Neural cell (in vitro differentiated cells): Measurements from ENCODE around the gene KAT14. TPM values are rescaled to one million over a fixed set of nuclear protein-coding genes. Genes with fewer than 3 reads are reported as not detected.

Source experiments
- H2AFZ ChIP-seq: fragments of 200-600, 300-800 bp; sonication (generic), shearing (Covaris generic); 2 replicates; pipeline ENCODE4 v1.6.0; 2014; ENCODE audit warnings: low read depth, mild to moderate bottlenecking, antibody characterized with exemption, low read length, moderate library complexity
- H3F3A ChIP-seq: fragments of 200-600 bp; shearing (Covaris generic); 2 replicates; pipeline ENCODE4 v1.6.1; 2016; ENCODE audit warnings: mild to moderate bottlenecking, moderate library complexity, mixed read lengths, antibody characterized with exemption, low read length; ENCODE audit not compliant: insufficient read depth, poor library complexity, severe bottlenecking
- H3K27ac ChIP-seq: fragments of 200-600, 300-800 bp; sonication (generic), shearing (Covaris generic); 2 replicates; pipeline ENCODE4 v1.5.1; 2014; ENCODE audit warnings: mild to moderate bottlenecking, low read length, moderate library complexity
- H3K27me3 ChIP-seq: fragments of 300-800, 200-600 bp; sonication (generic), shearing (Covaris generic); 2 replicates; pipeline ENCODE4 v1.6.0; 2014; ENCODE audit warnings: mild to moderate bottlenecking, low read depth, low read length, moderate library complexity; ENCODE audit not compliant: insufficient read depth
- H3K36me3 ChIP-seq: fragments of 300-800, 200-600 bp; sonication (generic), shearing (Covaris generic); 2 replicates; pipeline ENCODE4 v1.5.1; 2014; ENCODE audit warnings: mild to moderate bottlenecking, antibody characterized with exemption, low read length, moderate library complexity; ENCODE audit not compliant: insufficient read depth
- H3K4me2 ChIP-seq: fragments of 300-800, 200-600 bp; sonication (generic), shearing (Covaris generic); 2 replicates; pipeline ENCODE4 v1.6.0; 2014; ENCODE audit warnings: mild to moderate bottlenecking, low read length
- H3K4me3 ChIP-seq: fragments of 300-800, 200-600 bp; sonication (generic), shearing (Covaris generic); 2 replicates; pipeline ENCODE4 v1.5.1; 2014; ENCODE audit warnings: mild to moderate bottlenecking, low read length, moderate library complexity
- H3K79me2 ChIP-seq: fragments of 200-600 bp; shearing (Covaris generic); replicated peaks from 2 replicates; pipeline ENCODE4 v1.6.0; 2014; ENCODE audit warnings: mild to moderate bottlenecking, low read length, moderate library complexity; ENCODE audit not compliant: insufficient read depth
- H3K9ac ChIP-seq: fragments of 300-800, 200-600 bp; sonication (generic), shearing (Covaris generic); 2 replicates; pipeline ENCODE4 v1.6.1; 2016; ENCODE audit warnings: mild to moderate bottlenecking, low read length, mixed read lengths
- H3K9me2 ChIP-seq: fragments of 200-600 bp; shearing (Covaris generic); 2 replicates; pipeline ENCODE4 v1.6.1; 2016; ENCODE audit warnings: mild to moderate bottlenecking, low read length, mixed read lengths; ENCODE audit not compliant: insufficient read depth
- H3K9me3 ChIP-seq: fragments of 200-600, 300-800 bp; sonication (generic), shearing (Covaris generic); 2 replicates; pipeline ENCODE4 v1.6.1; 2016; ENCODE audit warnings: mild to moderate bottlenecking, mixed run types, low read length, moderate library complexity, mixed read lengths
- H4K20me1 ChIP-seq: fragments of 200-600 bp; shearing (Covaris generic); 2 replicates; pipeline ENCODE4 v1.6.1; 2016; ENCODE audit warnings: mild to moderate bottlenecking, mixed run types; ENCODE audit not compliant: insufficient read depth
- EP300 ChIP-seq: fragments of 450-650 bp; conservative IDR thresholded peaks from 2 replicates; pipeline ENCODE4 v1.6.1; 2014; ENCODE audit warnings: antibody characterized with exemption, mild to moderate bottlenecking, moderate library complexity; ENCODE audit not compliant: poor library complexity, severe bottlenecking
- EZH2 ChIP-seq: fragments of 200-600, 300-800 bp; shearing (Covaris generic), sonication (generic); IDR thresholded peaks from 2 replicates; pipeline ENCODE4 v1.6.1; 2014; ENCODE audit warnings: antibody characterized with exemption, low read length, borderline replicate concordance, mild to moderate bottlenecking; ENCODE audit not compliant: insufficient read depth, poor library complexity, severe bottlenecking
- MXI1 ChIP-seq: fragments of 450-650 bp; conservative IDR thresholded peaks from 2 replicates; pipeline ENCODE4 v1.6.1; 2014; ENCODE audit warnings: antibody characterized with exemption, mild to moderate bottlenecking; ENCODE audit not compliant: poor library complexity, severe bottlenecking
- POLR2AphosphoS5 ChIP-seq: IDR thresholded peaks from 2 replicates; pipeline ENCODE4 v1.6.1; 2012
- RAD21 ChIP-seq: fragments of 450-650 bp; conservative IDR thresholded peaks from 2 replicates; pipeline ENCODE4 v1.6.1; 2014; ENCODE audit warnings: antibody characterized with exemption, mild to moderate bottlenecking, moderate library complexity
- SMC3 ChIP-seq: fragments of 450-650 bp; conservative IDR thresholded peaks from 2 replicates; pipeline ENCODE4 v1.6.1; 2014; ENCODE audit warnings: antibody characterized with exemption, mild to moderate bottlenecking, moderate library complexity; ENCODE audit not compliant: poor library complexity
- TAF1 ChIP-seq: IDR thresholded peaks from 2 replicates; pipeline ENCODE4 v1.6.1; 2012; ENCODE audit warnings: low read depth
- polyA plus RNA-seq: library from polyadenylated mRNA; depleted of rRNA; stranded (reverse); fragments of >200 nt; gene quantifications from 2 replicates; pipeline ENCODE4 v1.2.3, GENCODE V29; 2014
- TF ChIP-seq, protein P1 (sequence below): fragments of 450-650 bp; IDR thresholded peaks from 2 replicates; pipeline ENCODE4 v1.5.1; 2014; ENCODE audit warnings: antibody characterized with exemption, mild to moderate bottlenecking, moderate library complexity; ENCODE audit not compliant: poor library complexity, severe bottlenecking
- TF ChIP-seq, protein P2 (sequence below): IDR thresholded peaks from 2 replicates; pipeline ENCODE4 v1.6.1; 2012; ENCODE audit warnings: borderline replicate concordance

The KAT14 gene
- polyA plus RNA-seq, 1 donor from 2014 or later: 19.3 TPM

DNA sequence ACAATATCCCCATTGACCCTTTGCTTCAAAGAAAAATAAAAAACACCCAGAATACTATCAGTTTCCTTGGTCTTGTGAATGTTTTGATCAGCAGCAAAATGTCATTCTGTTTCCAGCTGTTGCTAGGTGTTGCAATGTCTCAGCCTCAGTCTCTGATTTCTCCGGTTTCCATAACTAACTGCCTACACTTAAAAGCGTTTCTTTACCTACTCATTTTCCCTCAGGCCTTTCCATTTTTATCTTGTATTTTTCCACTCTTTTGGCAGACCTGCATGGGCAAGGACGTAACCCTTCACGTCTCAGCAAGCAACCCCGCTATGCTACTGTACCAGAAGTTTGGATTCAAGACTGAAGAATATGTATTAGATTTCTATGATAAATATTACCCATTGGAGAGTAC lies 49.4 kb downstream of the KAT14 start:
- Histone ChIP-seq H3K79me2 (no peaks in the 10 kb centered on the region), H2AFZ (no peak overlapping the region), H4K20me1 (no peaks in the 10 kb centered on the region), H3K27ac (no peak overlapping the region), H3K4me2 (no peak overlapping the region), H3F3A (no peaks in the 10 kb centered on the region), H3K4me3 (no peak overlapping the region), H3K9ac (no peak overlapping the region), H3K9me3 (no peaks in the 10 kb centered on the region), H3K9me2 (no peaks in the 10 kb centered on the region), H3K27me3 (no peaks in the 10 kb centered on the region), H3K36me3 (peaks cover 11% of the 10 kb centered on the region)
- TF ChIP-seq POLR2AphosphoS5 (no peak), MXI1 (no peak), RAD21 (no peak), EZH2 (no peak), EP300 (no peak), SMC3 (no peak), TAF1 (no peak)
- TF ChIP-seq, protein P1, sequence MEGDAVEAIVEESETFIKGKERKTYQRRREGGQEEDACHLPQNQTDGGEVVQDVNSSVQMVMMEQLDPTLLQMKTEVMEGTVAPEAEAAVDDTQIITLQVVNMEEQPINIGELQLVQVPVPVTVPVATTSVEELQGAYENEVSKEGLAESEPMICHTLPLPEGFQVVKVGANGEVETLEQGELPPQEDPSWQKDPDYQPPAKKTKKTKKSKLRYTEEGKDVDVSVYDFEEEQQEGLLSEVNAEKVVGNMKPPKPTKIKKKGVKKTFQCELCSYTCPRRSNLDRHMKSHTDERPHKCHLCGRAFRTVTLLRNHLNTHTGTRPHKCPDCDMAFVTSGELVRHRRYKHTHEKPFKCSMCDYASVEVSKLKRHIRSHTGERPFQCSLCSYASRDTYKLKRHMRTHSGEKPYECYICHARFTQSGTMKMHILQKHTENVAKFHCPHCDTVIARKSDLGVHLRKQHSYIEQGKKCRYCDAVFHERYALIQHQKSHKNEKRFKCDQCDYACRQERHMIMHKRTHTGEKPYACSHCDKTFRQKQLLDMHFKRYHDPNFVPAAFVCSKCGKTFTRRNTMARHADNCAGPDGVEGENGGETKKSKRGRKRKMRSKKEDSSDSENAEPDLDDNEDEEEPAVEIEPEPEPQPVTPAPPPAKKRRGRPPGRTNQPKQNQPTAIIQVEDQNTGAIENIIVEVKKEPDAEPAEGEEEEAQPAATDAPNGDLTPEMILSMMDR: no peak
- TF ChIP-seq, protein P2, sequence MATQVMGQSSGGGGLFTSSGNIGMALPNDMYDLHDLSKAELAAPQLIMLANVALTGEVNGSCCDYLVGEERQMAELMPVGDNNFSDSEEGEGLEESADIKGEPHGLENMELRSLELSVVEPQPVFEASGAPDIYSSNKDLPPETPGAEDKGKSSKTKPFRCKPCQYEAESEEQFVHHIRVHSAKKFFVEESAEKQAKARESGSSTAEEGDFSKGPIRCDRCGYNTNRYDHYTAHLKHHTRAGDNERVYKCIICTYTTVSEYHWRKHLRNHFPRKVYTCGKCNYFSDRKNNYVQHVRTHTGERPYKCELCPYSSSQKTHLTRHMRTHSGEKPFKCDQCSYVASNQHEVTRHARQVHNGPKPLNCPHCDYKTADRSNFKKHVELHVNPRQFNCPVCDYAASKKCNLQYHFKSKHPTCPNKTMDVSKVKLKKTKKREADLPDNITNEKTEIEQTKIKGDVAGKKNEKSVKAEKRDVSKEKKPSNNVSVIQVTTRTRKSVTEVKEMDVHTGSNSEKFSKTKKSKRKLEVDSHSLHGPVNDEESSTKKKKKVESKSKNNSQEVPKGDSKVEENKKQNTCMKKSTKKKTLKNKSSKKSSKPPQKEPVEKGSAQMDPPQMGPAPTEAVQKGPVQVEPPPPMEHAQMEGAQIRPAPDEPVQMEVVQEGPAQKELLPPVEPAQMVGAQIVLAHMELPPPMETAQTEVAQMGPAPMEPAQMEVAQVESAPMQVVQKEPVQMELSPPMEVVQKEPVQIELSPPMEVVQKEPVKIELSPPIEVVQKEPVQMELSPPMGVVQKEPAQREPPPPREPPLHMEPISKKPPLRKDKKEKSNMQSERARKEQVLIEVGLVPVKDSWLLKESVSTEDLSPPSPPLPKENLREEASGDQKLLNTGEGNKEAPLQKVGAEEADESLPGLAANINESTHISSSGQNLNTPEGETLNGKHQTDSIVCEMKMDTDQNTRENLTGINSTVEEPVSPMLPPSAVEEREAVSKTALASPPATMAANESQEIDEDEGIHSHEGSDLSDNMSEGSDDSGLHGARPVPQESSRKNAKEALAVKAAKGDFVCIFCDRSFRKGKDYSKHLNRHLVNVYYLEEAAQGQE: no peak

DNA sequence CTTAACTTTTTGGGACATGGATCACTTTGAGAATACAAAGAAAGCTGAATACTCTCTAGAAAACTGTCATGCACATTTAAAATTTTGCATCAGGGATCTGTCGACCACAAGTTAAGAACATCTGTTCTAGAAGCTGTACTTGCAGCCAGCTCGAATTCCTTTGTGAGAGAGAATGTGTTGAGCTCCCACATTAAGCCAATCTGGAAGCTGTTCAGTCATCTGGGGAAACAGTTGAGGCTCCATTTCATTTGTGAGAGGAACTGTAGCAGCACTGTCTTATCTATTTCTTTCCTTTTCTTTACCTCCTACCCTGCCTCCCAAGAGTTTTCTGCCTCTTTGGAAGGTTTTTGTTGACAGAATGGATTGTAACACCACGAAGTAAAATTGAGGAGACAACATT lies 50.8 kb downstream of the KAT14 start:
- no peak for TF ChIP-seq EP300
- H4K20me1 ChIP-seq: no peaks in the 10 kb centered on the region
- no peak overlapping the region for H3K4me3 ChIP-seq
- no peak overlapping the region for H2AFZ ChIP-seq
- H3K9me2 ChIP-seq: no peaks in the 10 kb centered on the region
- H3K79me2 ChIP-seq: no peaks in the 10 kb centered on the region
- no peak overlapping the region for H3K27ac ChIP-seq
- no peak overlapping the region for H3K9ac ChIP-seq
- H3K4me2 ChIP-seq: no peak overlapping the region
- no peaks in the 10 kb centered on the region for H3K9me3 ChIP-seq
- H3K36me3 ChIP-seq: peaks cover 11% of the 10 kb centered on the region
- no peaks in the 10 kb centered on the region for H3F3A ChIP-seq
- no peaks in the 10 kb centered on the region for H3K27me3 ChIP-seq
